ENCODE data around the gene MRAP2.

DNA sequence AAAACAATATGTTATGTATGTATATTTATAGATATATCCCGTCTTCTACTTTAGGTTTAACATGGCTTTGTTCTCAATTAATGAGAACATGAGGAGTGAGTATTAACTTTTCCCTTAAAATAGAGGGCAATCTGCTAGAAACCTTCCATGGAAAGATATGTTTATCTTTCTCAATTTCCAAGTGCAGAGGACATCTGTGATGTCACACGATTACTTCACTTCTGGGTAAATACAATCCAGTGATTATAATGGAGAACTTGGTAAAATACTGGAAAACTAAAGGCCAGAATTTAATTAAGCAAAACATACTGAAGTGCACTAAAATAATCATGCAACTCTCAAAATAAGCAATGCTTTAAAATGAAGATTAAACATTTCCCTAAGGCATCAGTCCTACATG is 11.9 kb upstream of the MRAP2 start:
- TF ChIP-seq, protein P1, sequence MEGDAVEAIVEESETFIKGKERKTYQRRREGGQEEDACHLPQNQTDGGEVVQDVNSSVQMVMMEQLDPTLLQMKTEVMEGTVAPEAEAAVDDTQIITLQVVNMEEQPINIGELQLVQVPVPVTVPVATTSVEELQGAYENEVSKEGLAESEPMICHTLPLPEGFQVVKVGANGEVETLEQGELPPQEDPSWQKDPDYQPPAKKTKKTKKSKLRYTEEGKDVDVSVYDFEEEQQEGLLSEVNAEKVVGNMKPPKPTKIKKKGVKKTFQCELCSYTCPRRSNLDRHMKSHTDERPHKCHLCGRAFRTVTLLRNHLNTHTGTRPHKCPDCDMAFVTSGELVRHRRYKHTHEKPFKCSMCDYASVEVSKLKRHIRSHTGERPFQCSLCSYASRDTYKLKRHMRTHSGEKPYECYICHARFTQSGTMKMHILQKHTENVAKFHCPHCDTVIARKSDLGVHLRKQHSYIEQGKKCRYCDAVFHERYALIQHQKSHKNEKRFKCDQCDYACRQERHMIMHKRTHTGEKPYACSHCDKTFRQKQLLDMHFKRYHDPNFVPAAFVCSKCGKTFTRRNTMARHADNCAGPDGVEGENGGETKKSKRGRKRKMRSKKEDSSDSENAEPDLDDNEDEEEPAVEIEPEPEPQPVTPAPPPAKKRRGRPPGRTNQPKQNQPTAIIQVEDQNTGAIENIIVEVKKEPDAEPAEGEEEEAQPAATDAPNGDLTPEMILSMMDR (conservative IDR thresholded peaks at IDR 0.05; ENCODE audit: low read length), result no peak
- TF ChIP-seq EZH2phosphoT487 (IDR thresholded peaks at IDR 0.05; ENCODE audit: borderline replicate concordance, low read depth, low read length), result no peak

Data from OCI-LY7 (cell line).